Common myeloid progenitor, CD34-positive (primary cell): ENCODE measurements around the gene FTO.
A peak's percentile ranks its signal among the peaks of the same experiment; 100 is the strongest.
"Not testable (repeated sequence)": the region's sequence is repeated elsewhere in the genome, so short reads cannot be mapped to it uniquely, and the experiment has no call there.

ENCODE experiments used
- CTCF ChIA-PET: fragments of 350-600 bp; sonication (Branson Sonifier 250); formaldehyde crosslinking; loops from one replicate; lab custom pipeline; 2021; ENCODE audit warnings: antibody characterized with exemption; lab: Charles Lee
- POLR2A ChIA-PET: fragments of 350-600 bp; sonication (Branson Sonifier 250); formaldehyde crosslinking; loops from one replicate; lab custom pipeline; 2021; ENCODE audit warnings: antibody characterized with exemption; lab: Charles Lee
- DNase-seq, 3 donors: peaks; one replicate each; pipeline versions ENCODE4 v3.0.0 to v3.0.0-alpha.2; 2013
- H3K27ac ChIP-seq, 2 experiments: 1 replicate in 1 of 2; 2 replicates in 1 of 2; pipeline ENCODE4 v1.7.0; 2013; ENCODE audit warnings: inconsistent platforms in 2 of 2, low read length in 2 of 2, mild to moderate bottlenecking in 2 of 2, low read depth in 1 of 2, moderate library complexity in 1 of 2; ENCODE audit not compliant: severe bottlenecking in 2 of 2, insufficient read depth in 1 of 2, poor library complexity in 1 of 2
- H3K27me3 ChIP-seq, 5 experiments: replicated peaks in 2 of 5; 1 replicate in 3 of 5; 2 replicates in 2 of 5; pipeline versions ENCODE4 v1.6.1 to v1.7.0; 2013; ENCODE audit warnings: low read length in 4 of 5, mild to moderate bottlenecking in 2 of 5, moderate library complexity in 2 of 5, inconsistent platforms in 1 of 5; ENCODE audit not compliant: insufficient read depth in 5 of 5, control insufficient read depth in 4 of 5
- H3K36me3 ChIP-seq, 4 experiments: 1 replicate in 2 of 4; 2 replicates in 2 of 4; pipeline versions ENCODE4 v1.6.1 to v1.7.0; 2013; ENCODE audit warnings: low read length in 3 of 4, control low read depth in 1 of 4, mild to moderate bottlenecking in 1 of 4; ENCODE audit not compliant: control insufficient read depth in 4 of 4, insufficient read depth in 4 of 4
- H3K4me1 ChIP-seq, 4 experiments: 1 replicate in 3 of 4; 2 replicates in 1 of 4; pipeline versions ENCODE4 v1.6.1 to v1.7.1; 2013; ENCODE audit warnings: low read length in 3 of 4, mild to moderate bottlenecking in 3 of 4, control low read depth in 1 of 4, inconsistent platforms in 1 of 4, moderate library complexity in 1 of 4; ENCODE audit not compliant: control insufficient read depth in 4 of 4, insufficient read depth in 4 of 4; ENCODE audit errors: control extremely low read depth in 1 of 4
- H3K4me3 ChIP-seq, 7 experiments: 1 replicate in 4 of 7; 2 replicates in 3 of 7; pipeline versions ENCODE4 v1.5.1 to v1.7.0; 2013; ENCODE audit warnings: mild to moderate bottlenecking in 7 of 7, low read length in 6 of 7, moderate library complexity in 6 of 7, inconsistent platforms in 2 of 7, low read depth in 2 of 7, control low read depth in 1 of 7; ENCODE audit not compliant: insufficient read depth in 4 of 7, control insufficient read depth in 1 of 7; ENCODE audit errors: extremely low read depth in 1 of 7
- H3K9me3 ChIP-seq, 5 experiments: 1 replicate in 4 of 5; 2 replicates in 1 of 5; pipeline versions ENCODE4 v1.6.1 to v1.7.1; 2013; ENCODE audit warnings: low read length in 4 of 5, mild to moderate bottlenecking in 2 of 5, inconsistent platforms in 1 of 5, low read depth in 1 of 5, moderate library complexity in 1 of 5; ENCODE audit not compliant: control insufficient read depth in 4 of 5, insufficient read depth in 2 of 5; ENCODE audit errors: control extremely low read depth in 1 of 5
- WGBS: methylation state at CpG from one replicate; pipeline ENCODE4 v1.1.5; 2013; ENCODE audit not compliant: insufficient coverage; 5-methylcytosine and 5-hydroxymethylcytosine counted together

Gene FTO

DNA sequence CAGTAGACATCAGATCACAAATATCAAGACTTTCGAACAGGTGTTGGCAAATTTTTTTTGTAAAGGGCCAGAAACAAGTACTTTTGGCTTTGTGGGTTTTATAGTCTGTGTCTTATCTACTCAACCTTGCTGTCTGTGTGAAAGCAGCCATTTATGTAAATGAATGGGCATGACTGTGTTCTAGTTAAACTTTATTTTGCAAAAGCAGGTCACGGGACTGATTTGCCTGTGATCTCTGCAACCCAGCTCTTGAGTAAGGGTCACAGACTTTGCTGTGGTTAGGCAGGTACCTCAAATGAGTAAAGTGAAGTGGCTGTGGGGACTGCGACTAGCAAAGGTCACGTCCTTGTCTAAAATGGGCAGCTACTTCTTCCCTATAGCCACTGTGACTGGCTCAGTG, 136.5 kb downstream of the FTO start:
- no peak overlapping the region for H3K4me3 ChIP-seq
- no peaks in the 10 kb centered on the region for H3K9me3 ChIP-seq
- no peaks in the 10 kb centered on the region for H3K4me1 ChIP-seq
- CTCF ChIA-PET = no interaction called here
- H3K36me3 ChIP-seq = peaks cover 0 to 8% (median 1%) of the 10 kb centered on the region in 4 experiments
- H3K27ac ChIP-seq = no peak overlapping the region
- WGBS = 72% methylated on average over 3 of the region's 4 CpGs
- H3K27me3 ChIP-seq = no peaks in the 10 kb centered on the region
- DNase-seq = peak in 2 of 3 donors; percentile 9 to 30
- POLR2A ChIA-PET = no interaction called here

DNA sequence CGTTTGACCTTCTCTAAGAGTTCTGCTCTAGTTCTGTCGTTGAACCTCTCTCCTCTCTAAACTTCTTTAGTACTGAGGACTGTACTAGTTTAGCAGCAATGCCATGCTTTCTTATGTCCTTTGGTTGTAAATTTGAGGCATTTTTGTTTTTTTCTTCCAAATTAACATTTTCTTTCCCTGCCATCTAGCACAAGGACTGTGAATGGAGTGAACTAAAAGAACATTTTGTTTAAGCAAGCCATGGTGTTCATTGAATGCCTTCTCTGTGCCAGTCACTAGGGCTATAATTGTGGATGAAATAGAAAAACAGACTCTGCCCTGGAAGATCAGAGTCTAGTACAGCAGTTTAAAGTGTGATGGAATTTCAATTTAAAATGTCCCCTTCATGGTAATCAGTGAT, 137.9 kb downstream of the FTO start:
- ChIA-PET CTCF (no interaction called here), POLR2A (no interaction called here)
- no peak overlapping the region for H3K27ac ChIP-seq
- no peaks in the 10 kb centered on the region for H3K9me3 ChIP-seq
- DNase-seq = no peak
- H3K27me3 ChIP-seq = no peaks in the 10 kb centered on the region
- H3K36me3 ChIP-seq = peaks cover 0 to 8% (median 1%) of the 10 kb centered on the region in 4 experiments
- H3K4me3 ChIP-seq = no peak overlapping the region
- H3K4me1 ChIP-seq = peaks cover 0 to under 1% (median 0%) of the 10 kb centered on the region in 4 experiments
- WGBS = 100% methylated on average over 2 of the region's 2 CpGs

DNA sequence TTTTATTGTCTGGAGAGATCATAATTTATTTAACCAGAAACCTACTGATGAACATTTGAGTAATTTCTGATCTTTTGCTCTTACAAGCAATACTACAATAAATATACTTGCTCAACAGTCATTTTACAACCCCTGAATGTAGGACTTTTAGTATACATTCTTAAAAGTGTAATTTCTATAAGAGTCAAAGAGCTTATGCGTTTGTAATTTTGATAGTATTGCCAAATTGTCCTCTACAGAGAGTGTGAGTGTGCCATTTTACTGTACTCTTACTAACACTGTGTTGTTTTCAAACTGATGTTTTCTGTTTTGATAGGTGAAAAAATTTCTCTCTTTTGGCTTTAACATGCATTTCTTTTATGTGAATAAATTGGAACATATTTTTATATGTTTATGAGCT, 139.1 kb downstream of the FTO start:
- no peak overlapping the region for H3K27ac ChIP-seq
- H3K9me3 ChIP-seq = no peaks in the 10 kb centered on the region
- H3K27me3 ChIP-seq = no peaks in the 10 kb centered on the region
- POLR2A ChIA-PET = no interaction called here
- 100% methylated on average over 1 of the region's 1 CpG for WGBS
- peaks cover 0 to 5% (median under 1%) of the 10 kb centered on the region in 4 experiments for H3K4me1 ChIP-seq
- peaks cover 0 to 6% (median 1%) of the 10 kb centered on the region in 4 experiments for H3K36me3 ChIP-seq
- no peak for DNase-seq
- H3K4me3 ChIP-seq = no peak overlapping the region
- CTCF ChIA-PET = no interaction called here

DNA sequence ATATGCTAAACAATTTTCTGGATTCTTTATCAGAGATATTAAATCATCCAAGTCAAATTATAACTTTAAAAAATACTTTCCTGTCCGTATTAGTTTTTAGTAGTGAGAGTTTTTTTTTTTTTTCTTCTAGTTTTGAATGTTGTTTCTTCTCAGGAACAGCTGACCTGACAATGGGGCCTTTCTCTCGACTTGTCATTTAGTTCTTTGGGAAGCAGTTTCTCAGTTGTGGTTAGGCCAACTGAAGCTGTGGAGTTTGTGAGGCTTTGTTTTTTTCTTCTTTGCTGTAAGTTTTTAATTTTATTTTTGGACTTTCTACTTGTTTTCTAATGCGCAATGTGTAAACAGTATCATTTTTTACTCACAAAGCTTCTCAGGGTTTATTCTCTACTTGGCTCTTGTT, 140.8 kb downstream of the FTO start:
- no peak overlapping the region for H3K4me3 ChIP-seq
- ChIA-PET CTCF (interaction anchor here (0.9 kb wide), 1 partner anchor 25 kb away, joined by 4 read pairs; no protein-coding TSS in a partner anchor), POLR2A (no interaction called here)
- H3K4me1 ChIP-seq = peaks cover 0 to 11% (median 2%) of the 10 kb centered on the region in 4 experiments
- no peaks in the 10 kb centered on the region for H3K27me3 ChIP-seq
- no peak for DNase-seq
- 100% methylated on average over 1 of the region's 3 CpGs for WGBS
- H3K27ac ChIP-seq = no peak overlapping the region
- H3K36me3 ChIP-seq = peaks cover 0 to 5% (median 3%) of the 10 kb centered on the region in 4 experiments
- no peaks in the 10 kb centered on the region for H3K9me3 ChIP-seq

DNA sequence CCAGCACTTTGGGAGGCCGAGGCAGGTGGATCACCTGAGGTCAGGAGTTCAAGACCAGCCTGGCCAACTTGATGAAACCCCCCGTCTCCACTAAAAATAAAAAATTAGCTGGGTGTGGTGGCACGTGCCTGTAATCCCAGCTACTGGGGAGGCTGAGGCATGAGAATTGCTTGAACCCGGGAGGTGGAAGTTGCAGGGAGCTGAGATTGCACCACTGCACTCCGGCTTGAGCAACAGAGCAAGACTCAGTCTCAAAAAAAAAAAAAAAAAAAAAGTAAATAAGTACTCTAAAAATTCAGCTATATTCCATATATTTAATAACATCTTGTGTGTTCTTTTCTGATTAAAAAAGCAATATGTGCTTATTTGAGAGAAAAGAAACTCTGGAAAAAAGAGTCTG, 142.6 kb downstream of the FTO start:
- DNase-seq, H3K27me3 ChIP-seq, H3K4me3 ChIP-seq, H3K27ac ChIP-seq, POLR2A ChIA-PET, H3K36me3 ChIP-seq, H3K9me3 ChIP-seq: not testable (repeated sequence)
- no CpG with 5 or more reads among the region's 5 CpGs for WGBS
- H3K4me1 ChIP-seq = peaks cover 0 to 14% (median 2%) of the 10 kb centered on the region in 4 experiments
- CTCF ChIA-PET = interaction anchor here (1.0 kb wide), 1 partner anchor 41 kb away, joined by 5 read pairs; no protein-coding TSS in a partner anchor

DNA sequence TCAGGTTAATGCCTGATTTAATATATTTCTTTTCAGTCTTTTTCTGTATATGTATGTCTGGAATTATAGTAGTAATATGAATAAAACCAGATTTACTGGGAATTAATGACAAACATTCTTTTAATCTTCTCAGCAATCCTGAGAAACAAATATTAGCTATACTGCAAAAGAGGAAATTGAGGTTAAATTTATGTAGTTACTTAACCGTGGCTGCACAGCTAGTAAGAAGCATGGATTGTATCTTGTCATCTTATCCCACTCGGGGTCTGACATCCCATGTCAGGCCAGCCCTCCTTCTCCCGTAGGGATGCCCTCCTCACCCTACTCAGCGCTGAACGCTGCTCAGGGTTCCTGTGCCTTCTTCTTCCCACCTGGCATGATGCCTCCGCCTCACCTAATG, 143.0 kb downstream of the FTO start:
- no peak overlapping the region for H3K4me3 ChIP-seq
- H3K27me3 ChIP-seq = no peaks in the 10 kb centered on the region
- ChIA-PET POLR2A (no interaction called here), CTCF (interaction anchor here (1.0 kb wide), 1 partner anchor 40 kb away, joined by 5 read pairs; no protein-coding TSS in a partner anchor)
- no peaks in the 10 kb centered on the region for H3K9me3 ChIP-seq
- WGBS = 100% methylated on average over 1 of the region's 6 CpGs
- H3K27ac ChIP-seq = no peak overlapping the region
- DNase-seq = no peak
- peaks cover 0 to 4% (median 2%) of the 10 kb centered on the region in 4 experiments for H3K36me3 ChIP-seq
- H3K4me1 ChIP-seq = peaks cover 0 to 14% (median 2%) of the 10 kb centered on the region in 4 experiments

DNA sequence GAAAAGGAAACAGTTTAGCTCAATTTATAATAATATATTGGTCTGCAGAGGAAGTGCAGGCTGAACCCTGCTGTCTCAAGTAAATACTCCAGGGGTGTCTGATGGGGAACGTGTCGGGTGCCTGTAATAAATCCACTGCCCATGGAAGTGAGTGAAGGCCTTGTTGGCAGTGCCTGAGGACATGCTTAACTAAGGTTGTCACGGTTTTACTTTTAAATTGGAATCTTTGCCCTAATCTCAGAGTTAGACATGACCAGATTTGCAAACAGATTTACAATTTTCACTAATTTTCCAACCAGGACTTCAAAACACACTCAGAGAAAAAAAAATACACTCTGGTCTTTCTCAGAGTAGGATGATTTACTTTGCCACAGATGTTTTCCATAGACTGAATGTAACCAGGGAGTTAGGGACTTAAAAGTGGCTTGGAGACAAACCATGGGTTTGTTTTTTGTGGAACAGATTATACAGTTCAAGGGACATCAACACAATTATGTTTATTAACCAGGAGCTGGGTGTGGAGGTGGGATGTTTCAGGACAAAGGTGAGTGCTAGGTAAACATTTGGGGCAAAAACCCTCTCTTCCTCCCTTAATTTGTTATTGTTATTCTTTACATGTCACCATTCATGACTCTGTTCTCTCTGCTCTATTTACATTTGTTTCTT, 144.5 kb downstream of the FTO start:
- ChIA-PET POLR2A (no interaction called here), CTCF (no interaction called here)
- Histone ChIP-seq H3K27me3 (no peaks in the 10 kb centered on the region), H3K4me3 (no peak overlapping the region), H3K36me3 (peaks cover 0 to 4% (median 3%) of the 10 kb centered on the region in 4 experiments), H3K27ac (no peak overlapping the region), H3K9me3 (no peaks in the 10 kb centered on the region), H3K4me1 (peaks cover 0 to 14% (median 2%) of the 10 kb centered on the region in 4 experiments)
- 6% methylated on average over 2 of the region's 3 CpGs for WGBS
- no peak for DNase-seq
